CD4-positive, alpha-beta T cell treated with Interferon alpha-2 for 1 hour (primary cell): ENCODE measurements around the gene PLAC9.

Experiments used
- DNase-seq, 2 donors: peaks; one replicate each; pipeline ENCODE4 v3.0.0-alpha.2; 2020 to 2022

The PLAC9 gene

GRCh38 chr10:80161321-80162083, 29.0 kb downstream of the PLAC9 start:
- DNase-seq = peak in 1 of 2 donors; percentile 13

- no peak for DNase-seq
Measured at GRCh38 chr10:80163741-80164341, 31.3 kb downstream of the PLAC9 start.

GRCh38 chr10:80164596-80164995, 32.1 kb downstream of the PLAC9 start:
- no peak for DNase-seq

GRCh38 chr10:80165173-80165572, 32.6 kb downstream of the PLAC9 start:
- DNase-seq = no peak

- DNase-seq = no peak
Measured at GRCh38 chr10:80166581-80167470, 34.3 kb downstream of the PLAC9 start.

- DNase-seq = no peak
Measured at GRCh38 chr10:80167471-80168161, 35.1 kb downstream of the PLAC9 start.

- DNase-seq = no peak
Measured at GRCh38 chr10:80168162-80168511, 35.6 kb downstream of the PLAC9 start.

- peak in 1 of 2 donors; percentile 43 for DNase-seq
Measured at GRCh38 chr10:80168679-80169380, 36.3 kb downstream of the PLAC9 start.

- no peak for DNase-seq
Measured at GRCh38 chr10:80170026-80170425, 37.5 kb downstream of the PLAC9 start.

- DNase-seq = no peak
Measured at GRCh38 chr10:80170641-80171040, 38.1 kb downstream of the PLAC9 start.

- no peak for DNase-seq
Measured at GRCh38 chr10:80171248-80171660, 38.7 kb downstream of the PLAC9 start.

- no peak for DNase-seq
Measured at GRCh38 chr10:80172896-80173295, 40.4 kb downstream of the PLAC9 start.

GRCh38 chr10:80173466-80173865, 40.9 kb downstream of the PLAC9 start:
- no peak for DNase-seq

GRCh38 chr10:80174641-80175395, 42.3 kb downstream of the PLAC9 start:
- DNase-seq = no peak

GRCh38 chr10:80176526-80176925, 44.0 kb downstream of the PLAC9 start:
- no peak for DNase-seq

GRCh38 chr10:80177781-80178636, 45.5 kb downstream of the PLAC9 start:
- no peak for DNase-seq

GRCh38 chr10:80182986-80183385, 50.5 kb downstream of the PLAC9 start:
- no peak for DNase-seq

GRCh38 chr10:80183436-80183835, 50.9 kb downstream of the PLAC9 start:
- DNase-seq = no peak

GRCh38 chr10:80184291-80184690, 51.8 kb downstream of the PLAC9 start:
- no peak for DNase-seq

- DNase-seq = no peak
Measured at GRCh38 chr10:80185578-80186299, 53.2 kb downstream of the PLAC9 start.
